SU-DHL-6 (cell line): ENCODE data around the gene RCC1.

Experiments
- H2AFZ ChIP-seq: fragments of 200-600 bp; sonication (generic); 2 replicates; pipeline ENCODE4 v1.6.1; 2014; ENCODE audit warnings: low read depth, mild to moderate bottlenecking, moderate library complexity, mixed read lengths, antibody characterized with exemption, low read length; ENCODE audit not compliant: severe bottlenecking
- H3F3A ChIP-seq: fragments of 200-600 bp; shearing (Covaris generic); 2 replicates; pipeline ENCODE4 v1.6.0; 2016; ENCODE audit warnings: antibody characterized with exemption, mild to moderate bottlenecking; ENCODE audit not compliant: insufficient read depth
- H3K27ac ChIP-seq: fragments of 200-600 bp; sonication (generic); 2 replicates; pipeline ENCODE4 v1.5.1; 2016; ENCODE audit warnings: low read depth, mild to moderate bottlenecking, low read length, moderate library complexity, mixed read lengths
- H3K27me3 ChIP-seq: fragments of 200-600 bp; sonication (generic), shearing (Covaris generic); 2 replicates; pipeline ENCODE4 v1.6.0; 2014; ENCODE audit warnings: mild to moderate bottlenecking, low read length
- H3K36me3 ChIP-seq: fragments of 200-600 bp; sonication (generic); 2 replicates; pipeline ENCODE4 v1.6.1; 2014; ENCODE audit warnings: mild to moderate bottlenecking, low read length, mixed read lengths
- H3K4me2 ChIP-seq: fragments of 300-600, 200-600 bp; shearing (Covaris generic), sonication (generic); 2 replicates; pipeline ENCODE4 v1.6.0; 2014; ENCODE audit warnings: low read length, low read depth, mild to moderate bottlenecking; ENCODE audit not compliant: poor library complexity, severe bottlenecking
- H3K4me3 ChIP-seq: fragments of 200-600 bp; sonication (generic); 2 replicates; pipeline ENCODE4 v1.5.1; 2014; ENCODE audit warnings: antibody characterized with exemption, low read length, mild to moderate bottlenecking, mixed read lengths; ENCODE audit not compliant: insufficient read depth, poor library complexity, severe bottlenecking
- H3K79me2 ChIP-seq: fragments of 200-600 bp; sonication (generic); 2 replicates; pipeline ENCODE4 v1.6.1; 2014; ENCODE audit warnings: mild to moderate bottlenecking, low read length, moderate library complexity; ENCODE audit not compliant: insufficient read depth
- H3K9ac ChIP-seq: fragments of 200-600 bp; sonication (generic); 2 replicates; pipeline ENCODE4 v1.7.0; 2014; ENCODE audit warnings: mild to moderate bottlenecking, low read length
- H3K9me2 ChIP-seq: fragments of 200-600 bp; sonication (generic); replicated peaks from 2 replicates; pipeline ENCODE4 v1.6.1; 2014; ENCODE audit warnings: low read length; ENCODE audit not compliant: insufficient read depth
- H3K9me3 ChIP-seq: fragments of 200-600 bp; sonication (generic); 2 replicates; pipeline ENCODE4 v1.6.1; 2014; ENCODE audit warnings: low read length, mixed read lengths; ENCODE audit not compliant: insufficient read depth
- H4K20me1 ChIP-seq: fragments of 200-600 bp; sonication (generic); 2 replicates; pipeline ENCODE4 v1.6.1; 2014; ENCODE audit warnings: low read depth, mild to moderate bottlenecking, antibody characterized with exemption, low read length, moderate library complexity, mixed read lengths
- EZH2phosphoT487 ChIP-seq: fragments of 200-600 bp; sonication (generic), shearing (Covaris generic); conservative IDR thresholded peaks from 2 replicates; pipeline ENCODE4 v1.6.1; 2018; ENCODE audit warnings: mild to moderate bottlenecking, antibody characterized with exemption, low read length, moderate library complexity, mixed read lengths
- TF ChIP-seq, protein P1 (sequence below): fragments of 200-600 bp; sonication (generic); IDR thresholded peaks from one replicate; pipeline ENCODE4 v1.5.1; 2017; ENCODE audit warnings: antibody characterized with exemption, mild to moderate bottlenecking, low read length, moderate library complexity; ENCODE audit not compliant: insufficient read depth, poor library complexity, severe bottlenecking

The RCC1 gene

GRCh38 chr1:28552758-28553663, 47.2 kb downstream of the RCC1 start, which contains the start of gene TRNAU1AP:
TSS of gene TRNAU1AP (plus strand) at chr1:28553085. CDS start at chr1:28553111, 26 bp downstream.
- H3K9ac ChIP-seq: peak within 1 kb of the TSS; percentile 83
- TF ChIP-seq EZH2phosphoT487: no peak
- TF ChIP-seq, protein P1, sequence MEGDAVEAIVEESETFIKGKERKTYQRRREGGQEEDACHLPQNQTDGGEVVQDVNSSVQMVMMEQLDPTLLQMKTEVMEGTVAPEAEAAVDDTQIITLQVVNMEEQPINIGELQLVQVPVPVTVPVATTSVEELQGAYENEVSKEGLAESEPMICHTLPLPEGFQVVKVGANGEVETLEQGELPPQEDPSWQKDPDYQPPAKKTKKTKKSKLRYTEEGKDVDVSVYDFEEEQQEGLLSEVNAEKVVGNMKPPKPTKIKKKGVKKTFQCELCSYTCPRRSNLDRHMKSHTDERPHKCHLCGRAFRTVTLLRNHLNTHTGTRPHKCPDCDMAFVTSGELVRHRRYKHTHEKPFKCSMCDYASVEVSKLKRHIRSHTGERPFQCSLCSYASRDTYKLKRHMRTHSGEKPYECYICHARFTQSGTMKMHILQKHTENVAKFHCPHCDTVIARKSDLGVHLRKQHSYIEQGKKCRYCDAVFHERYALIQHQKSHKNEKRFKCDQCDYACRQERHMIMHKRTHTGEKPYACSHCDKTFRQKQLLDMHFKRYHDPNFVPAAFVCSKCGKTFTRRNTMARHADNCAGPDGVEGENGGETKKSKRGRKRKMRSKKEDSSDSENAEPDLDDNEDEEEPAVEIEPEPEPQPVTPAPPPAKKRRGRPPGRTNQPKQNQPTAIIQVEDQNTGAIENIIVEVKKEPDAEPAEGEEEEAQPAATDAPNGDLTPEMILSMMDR: no peak
- peak within 1 kb of the TSS; percentile 88 for H2AFZ ChIP-seq
- H3K9me2 ChIP-seq: no peaks in the 10 kb centered on the region
- H3K27ac ChIP-seq: peak within 1 kb of the TSS; percentile 89
- no peaks in the 10 kb centered on the region for H3K27me3 ChIP-seq
- H3K9me3 ChIP-seq: no peaks in the 10 kb centered on the region
- H4K20me1 ChIP-seq: no peaks in the 10 kb centered on the region
- H3K4me3 ChIP-seq: peak within 1 kb of the TSS; percentile 75
- peaks cover 23% of the 10 kb centered on the region for H3F3A ChIP-seq
- peak within 1 kb of the TSS; percentile 76 for H3K4me2 ChIP-seq
- peaks cover 15% of the 10 kb centered on the region; the same call in 1 of the 2 replicates for H3K79me2 ChIP-seq
- H3K36me3 ChIP-seq: no peaks in the 10 kb centered on the region

- no peaks in the 10 kb centered on the region for H3K9me2 ChIP-seq
- no peak overlapping the region for H3K27ac ChIP-seq
- H3K4me3 ChIP-seq: no peak overlapping the region
- no peaks in the 10 kb centered on the region for H3K79me2 ChIP-seq
- H3F3A ChIP-seq: no peaks in the 10 kb centered on the region
- no peaks in the 10 kb centered on the region for H3K9me3 ChIP-seq
- H3K27me3 ChIP-seq: no peaks in the 10 kb centered on the region
- H3K4me2 ChIP-seq: no peak overlapping the region
- peaks cover 9% of the 10 kb centered on the region; the same call in 1 of the 2 replicates for H3K36me3 ChIP-seq
- no peak overlapping the region for H3K9ac ChIP-seq
- H2AFZ ChIP-seq: no peak overlapping the region
- no peak for TF ChIP-seq EZH2phosphoT487
- TF ChIP-seq, protein P1: no peak
- H4K20me1 ChIP-seq: no peaks in the 10 kb centered on the region
These were observed 55.0 kb downstream of the RCC1 start for GRCh38 chr1:28560886-28561285.

- Histone ChIP-seq H3K27me3 (no peaks in the 10 kb centered on the region), H3K27ac (no peak overlapping the region), H3K79me2 (no peaks in the 10 kb centered on the region), H3K36me3 (peaks cover 13% of the 10 kb centered on the region; the same call in 1 of the 2 replicates), H3K4me3 (no peak overlapping the region), H4K20me1 (no peaks in the 10 kb centered on the region), H3K9me3 (no peaks in the 10 kb centered on the region), H3K4me2 (no peak overlapping the region), H2AFZ (no peak overlapping the region), H3K9me2 (no peaks in the 10 kb centered on the region), H3K9ac (no peak overlapping the region), H3F3A (no peaks in the 10 kb centered on the region)
- TF ChIP-seq, protein P1: no peak
- no peak for TF ChIP-seq EZH2phosphoT487
These were observed 58.5 kb downstream of the RCC1 start for GRCh38 chr1:28564310-28564709.
